Lower leg skin (tissue), 4 donors: ENCODE measurements around the gene TBC1D22A. TPM values are rescaled to one million over a fixed set of nuclear protein-coding genes. Genes with fewer than 3 reads are reported as not detected.

ENCODE experiments used
- DNase-seq, 2 donors: peaks; one replicate each; pipeline ENCODE4 v3.0.0-alpha.2; 2019; ENCODE audit warnings: low spot score in 2 of 2
- H3K4me3 ChIP-seq: fragments of 200-600 bp; sonication (generic); 2 replicates; pipeline ENCODE4 v1.5.1; 2017; ENCODE audit warnings: mild to moderate bottlenecking, low read depth; ENCODE audit not compliant: poor library complexity, severe bottlenecking
- POLR2A ChIP-seq, 2 donors: fragments of 450-650 bp; IDR thresholded peaks; one replicate each; pipeline ENCODE4 v1.6.1; 2016 to 2017; ENCODE audit warnings: antibody characterized with exemption in 2 of 2, mild to moderate bottlenecking in 1 of 2, moderate library complexity in 1 of 2
- WGBS, 2 donors: methylation state at CpG; one replicate each; pipeline ENCODE4 v1.1.5; 2018; 5-methylcytosine and 5-hydroxymethylcytosine counted together
- intact Hi-C: fragments of 100-400 bp; cut with DNase I; formaldehyde crosslinking; loops from one replicate; pipeline ENCODE4 v1.15.0; 2023; ENCODE audit warnings: low total_unique reads
- total RNA-seq, 4 donors: library from RNA; depleted of rRNA; stranded (reverse); fragments of >200 nt; gene quantifications; one replicate each; pipeline ENCODE4 v1.1.0, GENCODE V29; 2016
- TF ChIP-seq, protein P1 (sequence below), 3 donors: fragments of 450-650 bp; IDR thresholded peaks; one replicate each; pipeline ENCODE4 v1.5.1; 2016; ENCODE audit warnings: antibody characterized with exemption in 3 of 3, mild to moderate bottlenecking in 3 of 3, moderate library complexity in 2 of 3

TBC1D22A gene
- total RNA-seq, 4 donors from 2014 or later: 21.8 to 32.3 (median 31.6) TPM

DNA sequence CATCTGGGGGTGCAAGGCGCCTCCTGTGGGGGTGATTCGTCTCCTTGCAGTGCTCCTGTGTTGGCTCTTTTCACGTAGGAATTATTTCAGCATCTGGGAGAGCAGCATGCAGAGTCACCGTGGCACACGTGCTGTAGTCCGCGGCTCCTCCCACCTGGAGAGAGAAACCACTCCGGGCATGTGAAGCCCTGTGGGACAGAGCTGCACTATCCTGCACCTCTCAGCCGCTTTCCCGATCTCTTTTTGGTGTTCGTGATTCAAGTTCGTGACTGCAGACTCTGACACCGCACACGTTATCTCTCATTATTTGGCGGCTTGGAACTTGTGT lies 394.6 kb downstream of the TBC1D22A start:
- 83 to 90% methylated on average over 15 of the region's 15 CpGs for WGBS, 2 donors
- TF ChIP-seq POLR2A (IDR thresholded peaks at IDR 0.05): no peak
- TF ChIP-seq, protein P1, sequence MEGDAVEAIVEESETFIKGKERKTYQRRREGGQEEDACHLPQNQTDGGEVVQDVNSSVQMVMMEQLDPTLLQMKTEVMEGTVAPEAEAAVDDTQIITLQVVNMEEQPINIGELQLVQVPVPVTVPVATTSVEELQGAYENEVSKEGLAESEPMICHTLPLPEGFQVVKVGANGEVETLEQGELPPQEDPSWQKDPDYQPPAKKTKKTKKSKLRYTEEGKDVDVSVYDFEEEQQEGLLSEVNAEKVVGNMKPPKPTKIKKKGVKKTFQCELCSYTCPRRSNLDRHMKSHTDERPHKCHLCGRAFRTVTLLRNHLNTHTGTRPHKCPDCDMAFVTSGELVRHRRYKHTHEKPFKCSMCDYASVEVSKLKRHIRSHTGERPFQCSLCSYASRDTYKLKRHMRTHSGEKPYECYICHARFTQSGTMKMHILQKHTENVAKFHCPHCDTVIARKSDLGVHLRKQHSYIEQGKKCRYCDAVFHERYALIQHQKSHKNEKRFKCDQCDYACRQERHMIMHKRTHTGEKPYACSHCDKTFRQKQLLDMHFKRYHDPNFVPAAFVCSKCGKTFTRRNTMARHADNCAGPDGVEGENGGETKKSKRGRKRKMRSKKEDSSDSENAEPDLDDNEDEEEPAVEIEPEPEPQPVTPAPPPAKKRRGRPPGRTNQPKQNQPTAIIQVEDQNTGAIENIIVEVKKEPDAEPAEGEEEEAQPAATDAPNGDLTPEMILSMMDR (IDR thresholded peaks at IDR 0.05): no peak
- intact Hi-C loops: no loop called here
- H3K4me3 ChIP-seq: no peak overlapping the region
- DNase-seq: no peak

- no peak overlapping the region for H3K4me3 ChIP-seq
- DNase-seq: no peak
- intact Hi-C loops: no loop called here
- WGBS, 2 donors: 93 to 94% methylated on average over 37 of the region's 37 CpGs
- TF ChIP-seq POLR2A (IDR thresholded peaks at IDR 0.05): no peak
- TF ChIP-seq, protein P1 (IDR thresholded peaks at IDR 0.05): no peak
These were observed 395.2 kb downstream of the TBC1D22A start for GRCh38 chr22:47157486-47158270.

DNA sequence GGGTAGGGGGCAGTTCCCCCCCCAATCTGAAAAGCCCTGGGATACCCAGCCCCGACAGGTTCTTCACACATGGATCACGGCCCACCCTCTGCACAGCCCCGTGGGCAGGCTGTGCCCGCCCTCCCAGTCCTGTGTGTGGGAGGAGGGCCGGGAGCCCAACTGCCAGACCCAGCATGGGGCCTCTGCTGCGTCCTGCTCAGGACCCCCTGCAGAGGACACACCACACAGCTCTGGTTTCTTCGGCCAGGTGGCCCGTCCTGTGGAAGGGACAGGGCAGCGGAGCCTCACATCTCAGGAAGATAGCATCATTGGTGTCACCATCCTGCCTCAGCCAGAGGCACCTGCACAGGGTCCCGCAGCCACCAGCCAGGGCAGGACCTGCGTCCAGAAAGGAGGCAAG lies 396.0 kb downstream of the TBC1D22A start:
- TF ChIP-seq POLR2A (IDR thresholded peaks at IDR 0.05): no peak
- TF ChIP-seq, protein P1 (IDR thresholded peaks at IDR 0.05): no peak
- 86 to 89% methylated on average over 7 of the region's 11 CpGs for WGBS, 2 donors
- intact Hi-C loops: no loop called here
- no peak overlapping the region for H3K4me3 ChIP-seq
- no peak for DNase-seq

DNA sequence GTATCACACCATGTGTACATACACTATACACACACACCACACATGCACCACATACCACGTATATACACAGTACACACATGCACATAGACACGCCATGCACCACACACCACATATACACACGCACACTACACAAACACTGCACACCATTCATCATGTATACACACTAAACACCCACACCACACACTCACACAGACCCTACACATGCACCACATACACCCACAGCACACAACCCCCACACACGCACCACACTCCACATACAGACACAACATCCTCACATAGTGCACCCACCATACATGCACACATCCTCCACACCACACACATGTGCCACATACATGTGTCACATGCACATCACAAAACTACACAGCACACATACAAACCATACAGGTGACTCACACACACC lies 397.1 kb downstream of the TBC1D22A start:
- WGBS, 2 donors: 94 to 97% methylated on average over 4 of the region's 4 CpGs
- no peak for DNase-seq
- intact Hi-C loops: no loop called here

DNA sequence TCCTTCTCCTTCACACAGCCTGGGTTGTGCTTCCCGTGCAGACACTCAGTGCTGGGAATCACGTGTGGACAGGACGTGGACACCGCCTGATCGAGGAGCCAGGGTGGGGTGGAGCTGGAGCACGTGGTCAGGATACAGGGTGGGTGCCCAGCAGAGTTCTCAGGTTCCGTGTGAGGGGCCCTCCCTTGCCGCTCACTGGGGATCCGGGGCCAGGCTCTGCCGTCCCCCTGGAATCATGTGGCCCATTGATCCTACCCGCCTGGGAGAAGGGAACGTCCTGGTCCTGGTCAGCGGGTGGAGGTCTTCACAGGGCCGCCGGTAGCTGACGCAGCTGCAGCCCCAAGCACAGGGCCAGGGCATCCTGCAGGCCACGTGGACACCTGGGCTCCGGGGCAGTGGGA lies 397.7 kb downstream of the TBC1D22A start:
- TF ChIP-seq POLR2A (IDR thresholded peaks at IDR 0.05): no peak
- TF ChIP-seq, protein P1 (IDR thresholded peaks at IDR 0.05): no peak
- H3K4me3 ChIP-seq: no peak overlapping the region
- intact Hi-C loops: no loop called here
- no peak for DNase-seq
- 92 to 94% methylated on average over 17 to 18 of the region's 18 CpGs for WGBS, 2 donors

More for the DNA sequence above, 397.1 kb downstream of the TBC1D22A start:
- no peak for TF ChIP-seq POLR2A (IDR thresholded peaks at IDR 0.05)
- TF ChIP-seq, protein P1 (IDR thresholded peaks at IDR 0.05): peak in 1 of 3 donors; percentile 30
- H3K4me3 ChIP-seq: no peak overlapping the region
